K562 (cell line): ENCODE data around the gene PALLD. TPM values are rescaled to one million over a fixed set of nuclear protein-coding genes. Genes with fewer than 3 reads are reported as not detected.

Experiments
- ATAC-seq: fragments of 200-7000 bp; cut with Tn5 transposase; 3 replicates; pipeline ENCODE4 v1.9.1; 2020; ENCODE audit warnings: moderate library complexity
- BruUV-seq: library from RNA; stranded (reverse); fragments of 400-500 nt; replicated peaks from 2 replicates; lab custom pipeline; 2021; lab: Mats Ljungman, UMichigan
- CTCF ChIA-PET: fragments of 300-600 bp; formaldehyde crosslinking; extraction: SDS; loops from one replicate; lab custom pipeline; 2021; ENCODE audit warnings: low intra/inter-chr PET ratio; lab: Yijun Ruan, JAX
- POLR2A ChIA-PET: fragments of 300-600, 350-650 bp; sonication (Branson Sonifier 250); formaldehyde crosslinking; extraction: SDS; loops from one replicate; lab custom pipeline; 2021; ENCODE audit warnings: antibody characterized with exemption, inconsistent platforms; lab: Yijun Ruan, JAX
- DNase-seq, 4 experiments: peaks; one replicate each; pipeline versions ENCODE4 v3.0.0 to v3.0.0-alpha.2; 2011 to 2018; ENCODE audit warnings: low spot score in 3 of 4, mixed read lengths in 3 of 4; ENCODE audit errors: extremely low read depth in 1 of 4
- FAIRE-seq: peaks from 2 replicates; lab custom pipeline; 2011; peaks lifted over from hg19 to GRCh38; lab: Jason Lieb, UNC
- H2AFZ ChIP-seq: 2 replicates; pipeline ENCODE4 v1.6.0; 2011; ENCODE audit warnings: low read depth, low read length, control low read depth, inconsistent platforms
- H3K27ac ChIP-seq: fragments of 200-600 bp; 3 replicates; pipeline ENCODE4 v1.8.0; 2011; ENCODE audit warnings: low read depth, mild to moderate bottlenecking, control low read depth, inconsistent platforms, low read length, moderate library complexity, mixed read lengths; ENCODE audit errors: extremely low read depth
- H3K27me3 ChIP-seq, 2 experiments: fragments of 300-600 bp in 1 of 2; 2 replicates in 1 of 2; 3 replicates in 1 of 2; pipeline versions ENCODE4 v1.6.0 to v1.8.0; 2011; ENCODE audit warnings: inconsistent platforms in 2 of 2, low read length in 2 of 2, mild to moderate bottlenecking in 1 of 2, mixed read lengths in 1 of 2, moderate library complexity in 1 of 2; ENCODE audit not compliant: control insufficient read depth in 2 of 2, insufficient read depth in 2 of 2
- H3K36me3 ChIP-seq: fragments of 300-600 bp; 3 replicates; pipeline ENCODE4 v1.8.0; 2011; ENCODE audit warnings: mild to moderate bottlenecking, low read length, inconsistent platforms; ENCODE audit not compliant: control insufficient read depth, insufficient read depth
- H3K4me1 ChIP-seq, 2 experiments: fragments of 200-600 bp in 1 of 2; replicated peaks in 1 of 2; 2 replicates in 1 of 2; 3 replicates in 1 of 2; pipeline versions ENCODE4 v1.5.1 to v1.8.0; 2011; ENCODE audit warnings: inconsistent platforms in 2 of 2, low read length in 2 of 2, mild to moderate bottlenecking in 1 of 2, mixed read lengths in 1 of 2, moderate library complexity in 1 of 2; ENCODE audit not compliant: control insufficient read depth in 2 of 2, insufficient read depth in 2 of 2
- H3K4me2 ChIP-seq: 2 replicates; pipeline ENCODE4 v1.6.1; 2011; ENCODE audit warnings: low read length, control low read depth, inconsistent platforms, mixed read lengths; ENCODE audit not compliant: insufficient read depth
- H3K4me3 ChIP-seq: fragments of 200-600 bp; sonication (generic), shearing (Covaris generic); 2 replicates; pipeline ENCODE4 v1.5.1; 2016; ENCODE audit warnings: control low read depth, inconsistent platforms
- H3K79me2 ChIP-seq: fragments of 200-600 bp; 3 replicates; pipeline ENCODE4 v1.8.0; 2011; ENCODE audit warnings: low read length, inconsistent platforms; ENCODE audit not compliant: control insufficient read depth, insufficient read depth
- H3K9ac ChIP-seq, 2 experiments: 2 replicates each; pipeline versions ENCODE4 v1.6.0 to v1.6.1; 2011; ENCODE audit warnings: low read depth in 2 of 2, low read length in 2 of 2, control low read depth in 1 of 2, inconsistent platforms in 1 of 2, mild to moderate bottlenecking in 1 of 2, mixed read lengths in 1 of 2; ENCODE audit not compliant: insufficient read depth in 1 of 2
- H3K9me1 ChIP-seq: one replicate; pipeline ENCODE4 v1.6.0; 2011; ENCODE audit warnings: inconsistent platforms, mild to moderate bottlenecking, low read length, moderate library complexity; ENCODE audit not compliant: control insufficient read depth, insufficient read depth
- H3K9me3 ChIP-seq: replicated peaks from 2 replicates; pipeline ENCODE4 v1.5.1; 2011; ENCODE audit warnings: low read depth, low read length, inconsistent platforms; ENCODE audit not compliant: control insufficient read depth, insufficient read depth
- H4K20me1 ChIP-seq: replicated peaks from 2 replicates; pipeline ENCODE4 v1.6.1; 2011; ENCODE audit warnings: low read length, inconsistent platforms, mixed read lengths; ENCODE audit not compliant: control insufficient read depth, insufficient read depth
- BHLHE40 ChIP-seq: IDR thresholded peaks from 2 replicates; pipeline ENCODE4 v1.6.1; 2011; ENCODE audit warnings: low read length, improper control_type of control experiment
- MAZ ChIP-seq, 2 experiments: fragments of 450-650 bp in 1 of 2; sonication (generic) in 1 of 2; formaldehyde crosslinking; IDR thresholded peaks in 1 of 2; conservative IDR thresholded peaks in 1 of 2; 2 replicates each; pipeline versions ENCODE4 v1.4.0 to v1.5.0; 2020; ENCODE audit warnings: mild to moderate bottlenecking in 1 of 2, missing genetic modification reagents in 1 of 2
- POLR2AphosphoS5 ChIP-seq: IDR thresholded peaks from 2 replicates; pipeline ENCODE4 v1.6.1; 2011; ENCODE audit warnings: mild to moderate bottlenecking, low read depth, low read length, moderate library complexity; ENCODE audit not compliant: control insufficient read depth, insufficient read depth
- POU5F1 ChIP-seq: fragments of 150-350 bp; IDR thresholded peaks from 2 replicates; pipeline ENCODE4 v1.6.1; 2014; ENCODE audit warnings: borderline replicate concordance, low read length, low read depth, mild to moderate bottlenecking; ENCODE audit not compliant: partially characterized antibody
- RAD51 ChIP-seq: fragments of 450-650 bp; IDR thresholded peaks from 2 replicates; pipeline ENCODE4 v1.7.1; 2016; ENCODE audit warnings: low read depth, mild to moderate bottlenecking, borderline replicate concordance
- RBBP5 ChIP-seq: fragments of 200-600 bp; sonication (generic); IDR thresholded peaks from 2 replicates; pipeline ENCODE4 v1.6.1; 2012; ENCODE audit warnings: borderline replicate concordance, mild to moderate bottlenecking, low read length, control low read depth, inconsistent platforms; ENCODE audit not compliant: insufficient read depth, poor library complexity, severe bottlenecking
- SREBF1 ChIP-seq: fragments of 150-350 bp; IDR thresholded peaks from 2 replicates; pipeline ENCODE4 v1.6.1; 2014; ENCODE audit warnings: antibody characterized with exemption, low read depth, low read length, borderline replicate concordance
- STAT5A ChIP-seq: IDR thresholded peaks from 2 replicates; pipeline ENCODE4 v1.6.1; 2012; ENCODE audit warnings: low read length, inconsistent platforms, borderline replicate concordance
- WGBS: fragments of 100-300 bp; shearing (Covaris generic); methylation state at CpG from one replicate; pipeline ENCODE4 v1.1.6; 2016; ENCODE audit warnings: low coverage, mixed read lengths; ENCODE audit not compliant: insufficient coverage; ENCODE audit errors: missing lambda C conversion rate; 5-methylcytosine and 5-hydroxymethylcytosine counted together
- in situ Hi-C: fragments of 300-500 bp; cut with MboI; formaldehyde crosslinking; loops from 4 replicates; pipeline ENCODE4 v1.15.0; 2018; ENCODE audit warnings: inconsistent platforms, mixed read lengths
- intact Hi-C: fragments of 100-400 bp; cut with micrococcal nuclease; formaldehyde crosslinking; loops from 2 replicates; pipeline ENCODE4 v1.14.2; 2022
- polyA plus RNA-seq, 8 experiments: library from polyadenylated mRNA; depleted of rRNA in 4 of 8; stranded (reverse) in 5 of 8; unstranded in 3 of 8; fragments of >200 nt; fragmentation: Nextera tagmentation in 2 of 8; fragmentation: Illumina TruSeq in 1 of 8; extraction: Ambion mirVana in 2 of 8; extraction: Trizol in 1 of 8; gene quantifications; 2 replicates each; pipeline versions ENCODE4 v1.2.1 to v1.2.3, GENCODE V29; 2011 to 2014; ENCODE audit warnings: inconsistent platforms in 1 of 8, missing spikeins in 1 of 8
- total RNA-seq, 7 experiments: library from RNA; depleted of rRNA in 6 of 7; stranded (reverse); fragments of >200 nt in 6 of 7; fragmentation: Illumina TruSeq in 2 of 7; extraction: Trizol in 2 of 7; gene quantifications; 2 replicates each; pipeline versions ENCODE4 v1.2.1 to v1.2.3, GENCODE V29; 2011 to 2021; ENCODE audit warnings: low replicate concordance in 1 of 7

Gene PALLD
- total and polyA plus RNA-seq, 9 of the 15 experiments (the other 6 are each of a cell fraction or from before 2014, with no cell fraction given): 0.01 to 0.35 (median 0.06) TPM; not detected in 3

- no TSS peak for BruUV-seq
Observed at GRCh38 chr4:168868802-168869201, 371.9 kb downstream of the PALLD start.

GRCh38 chr4:168870004-168870403, 373.2 kb downstream of the PALLD start:
- 0% methylated on average over 1 of the region's 1 CpG for WGBS
- Histone ChIP-seq H3K36me3 (no peaks in the 10 kb centered on the region), H3K27me3 (no peaks in the 10 kb centered on the region; a peak in 1 of 5 replicates), H3K9me1 (no peaks in the 10 kb centered on the region), H3K9ac (no peak overlapping the region), H3K4me2 (no peak overlapping the region), H3K4me1 (no peaks in the 10 kb centered on the region), H2AFZ (no peak overlapping the region), H3K4me3 (no peak overlapping the region), H4K20me1 (no peaks in the 10 kb centered on the region)
- ChIA-PET CTCF (no interaction called here), POLR2A (no interaction called here)
- BruUV-seq: no TSS peak
- FAIRE-seq (no peak), DNase-seq (no peak)
- intact Hi-C loops: no loop called here
- in situ Hi-C loops: no loop called here
- no peak for TF ChIP-seq BHLHE40
- no peak for TF ChIP-seq POLR2AphosphoS5
- TF ChIP-seq, all 486 proteins: peak for 0
- no peaks in the 10 kb centered on the region for H3K79me2 ChIP-seq
- H3K27ac ChIP-seq: no peak overlapping the region
- no peaks in the 10 kb centered on the region for H3K9me3 ChIP-seq
- ATAC-seq: no peak

More at GRCh38 chr4:168868802-168869201, 371.9 kb downstream of the PALLD start:
- WGBS: 0% methylated on average over 5 of the region's 5 CpGs
- no peak overlapping the region for H2AFZ ChIP-seq
- H3K36me3 ChIP-seq: no peaks in the 10 kb centered on the region
- CTCF ChIA-PET: no interaction called here
- POLR2A ChIA-PET: no interaction called here
- in situ Hi-C loops: no loop called here
- H3K79me2 ChIP-seq: no peaks in the 10 kb centered on the region
- H3K9me1 ChIP-seq: no peaks in the 10 kb centered on the region
- no peaks in the 10 kb centered on the region for H3K9me3 ChIP-seq
- H3K4me1 ChIP-seq: no peaks in the 10 kb centered on the region
- no peaks in the 10 kb centered on the region for H4K20me1 ChIP-seq
- DNase-seq (no peak), ATAC-seq (no peak)
- intact Hi-C loops: no loop called here
- H3K9ac ChIP-seq: no peak overlapping the region
- H3K27me3 ChIP-seq: no peaks in the 10 kb centered on the region; a peak in 1 of 5 replicates
- TF ChIP-seq RBBP5 (no peak), SREBF1 (no peak), MAZ (CRISPR knock-in tag; conservative IDR thresholded peaks at IDR 0.05 in 1 of 2, IDR thresholded peaks at IDR 0.05 in 1 of 2) (no peak), POU5F1 (no peak), RAD51 (no peak), STAT5A (no peak)
- TF ChIP-seq, all 486 proteins: peak for 0
- FAIRE-seq: no peak
- Histone ChIP-seq H3K27ac (no peak overlapping the region), H3K4me3 (no peak overlapping the region), H3K4me2 (no peak overlapping the region)
